Caki2 (cell line): ENCODE results near the gene FIBIN. TPM values are rescaled to one million over a fixed set of nuclear protein-coding genes. Genes with fewer than 3 reads are reported as not detected.

ENCODE experiments used
- total RNA-seq: library from RNA; depleted of rRNA; stranded (reverse); fragments of >200 nt; shearing (Covaris generic); gene quantifications from 2 replicates; pipeline ENCODE4 v1.2.3, GENCODE V29; 2014; ENCODE audit warnings: low replicate concordance; rRNA removed

Gene FIBIN
- total RNA-seq, 1 experiment from 2014 or later, result not detected

Other genes with a start within 250 kb of the FIBIN start
- not detected in 2 replicates for gene BBOX1, start 46.7 kb downstream of the FIBIN start, total RNA-seq